HTR-8/SVneo (cell line): ENCODE data around the gene SLC38A4.
A peak's percentile ranks its signal among the peaks of the same experiment; 100 is the strongest.

Experiments
- DNase-seq: peaks from one replicate; pipeline ENCODE4 v3.0.0; 2011; ENCODE audit warnings: low spot score, mixed read lengths; ENCODE audit not compliant: insufficient read length
- FAIRE-seq: peaks from 2 replicates; lab custom pipeline; 2011; peaks lifted over from hg19 to GRCh38; lab: Jason Lieb, UNC

The SLC38A4 gene

DNA sequence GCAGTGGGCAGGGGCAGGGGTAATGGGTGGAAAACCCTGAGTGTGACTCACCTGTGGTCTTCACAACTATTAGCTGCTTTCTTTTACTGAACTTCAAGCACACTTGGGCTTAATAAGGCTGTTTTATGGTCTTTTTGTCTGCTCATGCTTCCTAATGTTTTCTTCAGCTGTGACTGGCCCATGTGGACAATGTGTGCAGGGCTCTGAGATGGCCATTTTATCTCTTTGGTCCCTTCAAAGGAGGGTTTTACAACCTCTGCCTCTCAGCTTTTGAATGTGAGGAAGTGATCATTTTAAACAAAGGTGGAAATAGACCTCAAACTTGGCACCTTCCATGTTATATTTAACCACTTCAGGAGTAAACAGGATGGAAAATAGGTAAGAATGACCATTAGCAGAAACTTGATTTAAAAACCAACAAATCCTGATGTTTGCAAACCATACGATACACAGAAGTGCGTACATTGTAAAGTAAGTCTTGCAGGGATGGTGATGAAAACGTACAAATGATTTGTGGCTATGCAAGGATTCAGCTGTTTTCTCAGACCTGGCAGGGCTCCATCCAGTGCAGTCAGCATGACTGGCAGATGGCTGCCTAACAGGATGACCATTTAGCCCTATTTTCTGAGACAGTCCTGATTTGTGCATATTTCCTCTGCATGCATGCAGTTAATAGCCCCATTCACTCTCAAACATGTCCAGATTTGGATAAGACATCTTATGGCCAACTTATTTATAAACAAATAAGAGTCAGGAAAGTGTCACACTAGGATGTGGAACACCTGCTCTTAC, 103.2 kb downstream of the SLC38A4 start:
- FAIRE-seq (peak; percentile 51), DNase-seq (no peak)

DNA sequence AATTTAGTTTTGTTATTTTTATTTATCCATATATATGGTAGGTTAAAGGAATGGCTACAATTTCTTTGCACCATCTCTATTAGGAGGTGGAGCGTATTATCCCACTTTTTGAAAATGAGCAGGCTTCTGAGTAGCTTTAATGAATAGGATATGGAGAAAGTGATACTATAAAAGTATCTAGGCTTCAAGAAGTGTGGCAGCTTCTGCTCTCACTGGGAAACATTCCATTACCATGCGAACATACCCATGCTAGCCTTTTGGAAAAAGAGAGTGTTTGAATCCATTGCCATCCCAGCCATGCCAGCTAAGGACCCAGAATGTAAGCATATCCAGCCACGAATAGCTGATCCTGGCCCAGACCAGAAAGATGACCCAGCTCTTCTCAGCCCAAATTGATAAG, 107.3 kb downstream of the SLC38A4 start:
- FAIRE-seq = no peak

DNA sequence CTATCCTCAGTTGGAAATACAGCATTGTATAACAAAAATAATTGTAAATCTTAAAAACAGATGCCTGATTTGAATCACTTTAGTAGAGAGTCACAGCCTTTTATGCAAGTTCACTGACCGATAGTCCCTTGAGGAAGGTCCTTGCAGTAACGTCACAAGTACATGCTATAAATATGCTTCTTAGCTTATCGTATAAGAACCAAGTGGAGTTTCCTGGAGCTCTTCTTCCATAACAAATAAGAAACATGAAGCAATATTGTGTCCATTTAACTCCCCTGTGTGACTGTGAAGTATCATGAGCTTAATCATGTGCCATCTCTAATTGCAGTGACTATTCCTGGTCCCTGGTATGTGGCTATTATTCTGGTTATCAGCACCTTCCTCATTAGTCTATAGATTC, 107.9 kb downstream of the SLC38A4 start:
- FAIRE-seq (no peak), DNase-seq (no peak)

More for the DNA sequence above, 107.3 kb downstream of the SLC38A4 start:
- no peak for DNase-seq

DNA sequence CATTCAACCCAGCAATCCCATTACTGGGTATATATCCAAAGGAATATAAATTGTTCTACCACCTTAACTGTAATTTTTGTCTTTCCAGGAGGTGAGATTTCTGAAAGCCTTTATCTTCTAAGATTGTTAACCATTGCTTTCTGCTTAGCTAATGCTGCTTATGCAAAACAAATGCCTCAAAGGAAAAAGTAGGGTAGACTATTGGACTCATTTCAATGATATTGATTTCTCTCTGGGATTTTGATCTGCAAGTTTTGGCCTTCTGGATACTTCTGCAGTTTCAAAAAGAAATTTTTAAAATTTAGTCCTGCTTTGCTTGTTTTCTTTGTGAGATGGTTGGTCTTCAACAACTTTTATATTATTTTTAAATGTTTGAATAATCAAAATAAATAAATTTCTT, 108.6 kb downstream of the SLC38A4 start:
- no peak for DNase-seq
- no peak for FAIRE-seq
